Liver (tissue), 9 donors: ENCODE data around the gene THUMPD1. TPM values are rescaled to one million over a fixed set of nuclear protein-coding genes. Genes with fewer than 3 reads are reported as not detected.
A peak's percentile ranks its signal among the peaks of the same experiment; 100 is the strongest.
"Not testable (repeated sequence)": the region's sequence is repeated elsewhere in the genome, so short reads cannot be mapped to it uniquely, and the experiment has no call there.

Experiments used
- DNase-seq: peaks from one replicate; pipeline ENCODE4 v3.0.0-alpha.2; 2017; ENCODE audit warnings: low spot score
- H3K27ac ChIP-seq, 2 donors: one replicate each; pipeline ENCODE4 v1.7.0; 2013; ENCODE audit warnings: inconsistent platforms in 2 of 2, low read length in 2 of 2, control low read depth in 1 of 2, low read depth in 1 of 2, mild to moderate bottlenecking in 1 of 2
- H3K27me3 ChIP-seq, 4 donors: one replicate each; pipeline versions ENCODE4 v1.6.1 to v1.7.0; 2013; ENCODE audit warnings: low read length in 3 of 4, inconsistent platforms in 1 of 4, mild to moderate bottlenecking in 1 of 4, moderate library complexity in 1 of 4; ENCODE audit not compliant: control insufficient read depth in 4 of 4, insufficient read depth in 4 of 4
- H3K36me3 ChIP-seq, 4 donors: one replicate each; pipeline versions ENCODE4 v1.6.1 to v1.7.0; 2013; ENCODE audit warnings: low read length in 3 of 4, mild to moderate bottlenecking in 3 of 4, low read depth in 1 of 4, moderate library complexity in 1 of 4; ENCODE audit not compliant: control insufficient read depth in 4 of 4, insufficient read depth in 3 of 4
- H3K4me1 ChIP-seq, 4 donors: one replicate each; pipeline versions ENCODE4 v1.6.1 to v1.7.0; 2013; ENCODE audit warnings: low read length in 3 of 4, mild to moderate bottlenecking in 3 of 4, moderate library complexity in 1 of 4; ENCODE audit not compliant: control insufficient read depth in 4 of 4, insufficient read depth in 4 of 4
- H3K4me3 ChIP-seq, 3 donors: one replicate each; pipeline versions ENCODE4 v1.6.1 to v1.7.0; 2013; ENCODE audit warnings: low read length in 3 of 3, control low read depth in 1 of 3, low read depth in 1 of 3, mild to moderate bottlenecking in 1 of 3
- H3K9ac ChIP-seq, 2 donors: one replicate each; pipeline ENCODE4 v1.7.0; 2013; ENCODE audit warnings: low read length in 2 of 2, mild to moderate bottlenecking in 2 of 2, moderate library complexity in 2 of 2, control low read depth in 1 of 2, low read depth in 1 of 2
- H3K9me3 ChIP-seq, 4 donors: one replicate each; pipeline versions ENCODE4 v1.6.1 to v1.7.0; 2013; ENCODE audit warnings: low read length in 3 of 4; ENCODE audit not compliant: control insufficient read depth in 4 of 4
- ATF3 ChIP-seq: IDR thresholded peaks from 2 replicates; pipeline ENCODE4 v1.6.1; 2016; ENCODE audit warnings: antibody characterized with exemption
- CTCF ChIP-seq: fragments of 150-350 bp; IDR thresholded peaks from 2 replicates; pipeline ENCODE4 v1.5.1; 2017; ENCODE audit warnings: improper control_type of control experiment, low read depth, low read length; ENCODE audit not compliant: missing input control
- EGR1 ChIP-seq, 2 donors: IDR thresholded peaks; 2 replicates each; pipeline ENCODE4 v1.6.1; 2016 to 2018; ENCODE audit warnings: antibody characterized with exemption in 2 of 2, low read depth in 2 of 2
- FOXA1 ChIP-seq: IDR thresholded peaks from 2 replicates; pipeline ENCODE4 v1.6.1; 2016; ENCODE audit warnings: antibody characterized with exemption
- FOXA2 ChIP-seq: IDR thresholded peaks from 2 replicates; pipeline ENCODE4 v1.6.1; 2016; ENCODE audit warnings: antibody characterized with exemption
- GABPA ChIP-seq, 2 donors: IDR thresholded peaks in 1 of 2; conservative IDR thresholded peaks in 1 of 2; 2 replicates each; pipeline ENCODE4 v1.6.1; 2016; ENCODE audit warnings: antibody characterized with exemption in 2 of 2, mild to moderate bottlenecking in 1 of 2, moderate library complexity in 1 of 2
- HNF4A ChIP-seq, 2 donors: conservative IDR thresholded peaks; 2 replicates each; pipeline ENCODE4 v1.6.1; 2016; ENCODE audit warnings: antibody characterized with exemption in 2 of 2, mild to moderate bottlenecking in 2 of 2
- HNF4G ChIP-seq: IDR thresholded peaks from 2 replicates; pipeline ENCODE4 v1.6.1; 2016; ENCODE audit warnings: antibody characterized with exemption
- JUND ChIP-seq, 2 donors: IDR thresholded peaks; 2 replicates each; pipeline ENCODE4 v1.6.1; 2016; ENCODE audit warnings: antibody characterized with exemption in 2 of 2
- MAX ChIP-seq: IDR thresholded peaks from 2 replicates; pipeline ENCODE4 v1.6.1; 2016; ENCODE audit warnings: antibody characterized with exemption
- NR2F2 ChIP-seq: IDR thresholded peaks from 2 replicates; pipeline ENCODE4 v1.6.1; 2016; ENCODE audit warnings: antibody characterized with exemption
- RAD21 ChIP-seq, 2 donors: IDR thresholded peaks; 2 replicates each; pipeline ENCODE4 v1.6.1; 2016; ENCODE audit warnings: antibody characterized with exemption in 2 of 2, mild to moderate bottlenecking in 2 of 2
- REST ChIP-seq: IDR thresholded peaks from 2 replicates; pipeline ENCODE4 v1.6.1; 2016; ENCODE audit warnings: antibody characterized with exemption, mild to moderate bottlenecking
- RXRA ChIP-seq, 2 donors: IDR thresholded peaks; 2 replicates each; pipeline ENCODE4 v1.6.1; 2017 to 2018; ENCODE audit warnings: antibody characterized with exemption in 2 of 2, mild to moderate bottlenecking in 1 of 2
- SP1 ChIP-seq: IDR thresholded peaks from 2 replicates; pipeline ENCODE4 v1.6.1; 2018; ENCODE audit warnings: antibody characterized with exemption, mild to moderate bottlenecking
- TAF1 ChIP-seq: conservative IDR thresholded peaks from 2 replicates; pipeline ENCODE4 v1.6.1; 2016; ENCODE audit warnings: antibody characterized with exemption, mild to moderate bottlenecking
- YY1 ChIP-seq: IDR thresholded peaks from 2 replicates; pipeline ENCODE4 v1.6.1; 2016; ENCODE audit warnings: antibody characterized with exemption, mild to moderate bottlenecking
- ZBTB33 ChIP-seq: IDR thresholded peaks from 2 replicates; pipeline ENCODE4 v1.6.1; 2016; ENCODE audit warnings: antibody characterized with exemption
- WGBS: extraction: QIAGEN DNeasy Blood & Tissue Kit; methylation state at CpG from one replicate; pipeline ENCODE4 v1.1.7; 2013; 5-methylcytosine and 5-hydroxymethylcytosine counted together
- polyA plus RNA-seq, 2 donors: library from polyadenylated mRNA; stranded (reverse) in 1 of 2; unstranded in 1 of 2; fragments of 200-250 nt in 1 of 2; fragments of >200 nt in 1 of 2; fragmentation: Nextera tagmentation in 1 of 2; extraction: Ambion mirVana in 1 of 2; gene quantifications; one replicate each; pipeline versions ENCODE4 v1.2.1 to v1.2.3, GENCODE V29; 2013 to 2015
- total RNA-seq, 2 donors: library from RNA; depleted of rRNA; stranded (reverse); fragments of >200 nt; gene quantifications; one replicate each; pipeline ENCODE4 v1.2.3, GENCODE V29; 2014
- donor health status: healthy.
- donor health status: healthy.
- donor health status: healthy.
- donor health status: healthy.
- donor health status: healthy.

The THUMPD1 gene
- total and polyA plus RNA-seq, 4 donors: 10.1 to 42.8 (median 26.8) TPM

- peak; percentile 83 for TF ChIP-seq YY1
- TF ChIP-seq RXRA (IDR thresholded peaks at IDR 0.05): peak in 1 of 2 donors; percentile 63
- TF ChIP-seq FOXA2: peak; percentile 7
- TF ChIP-seq HNF4G: no peak
- TF ChIP-seq EGR1 (IDR thresholded peaks at IDR 0.05; ENCODE audit: low read depth in 2 of 2): peak in 1 of 2 donors; percentile 24
- no peak for TF ChIP-seq NR2F2
- TF ChIP-seq GABPA (IDR thresholded peaks at IDR 0.05 in 1 of 2, conservative IDR thresholded peaks at IDR 0.05 in 1 of 2): no peak
- TF ChIP-seq REST: no peak
- no peak for TF ChIP-seq CTCF
- TF ChIP-seq ATF3: no peak
- TF ChIP-seq SP1: no peak
- no peak for TF ChIP-seq TAF1
- no peak for TF ChIP-seq JUND (IDR thresholded peaks at IDR 0.05)
- TF ChIP-seq ZBTB33: peak; percentile 42
- peak in 1 of 2 donors; percentile 70 for TF ChIP-seq HNF4A (conservative IDR thresholded peaks at IDR 0.05)
- TF ChIP-seq FOXA1: no peak
- TF ChIP-seq RAD21 (IDR thresholded peaks at IDR 0.05): no peak
- peak; percentile 58 for TF ChIP-seq MAX
These were observed 46.6 kb downstream of the THUMPD1 start for GRCh38 chr16:20695024-20695423.

GRCh38 chr16:20694096-20694495 lies 47.5 kb downstream of the THUMPD1 start:
- not testable (repeated sequence) for H3K9ac ChIP-seq, H3K4me3 ChIP-seq, H3K36me3 ChIP-seq, H3K27ac ChIP-seq, DNase-seq, H3K4me1 ChIP-seq, H3K27me3 ChIP-seq, H3K9me3 ChIP-seq
- WGBS: 62% methylated on average over 6 of the region's 6 CpGs

More at GRCh38 chr16:20695024-20695423, 46.6 kb downstream of the THUMPD1 start:
- 57% methylated on average over 4 of the region's 4 CpGs for WGBS
- no peaks in the 10 kb centered on the region for H3K27me3 ChIP-seq
- H3K4me1 ChIP-seq: peaks cover 0 to 3% (median 0%) of the 10 kb centered on the region in 4 donors
- H3K9me3 ChIP-seq: no peaks in the 10 kb centered on the region
- no peak overlapping the region for H3K4me3 ChIP-seq
- DNase-seq: no peak
- H3K27ac ChIP-seq: no peak overlapping the region
- no peaks in the 10 kb centered on the region for H3K36me3 ChIP-seq
- no peak overlapping the region for H3K9ac ChIP-seq
